Measurements from ENCODE around the gene MYL10.
A peak's percentile ranks its signal among the peaks of the same experiment; 100 is the strongest.

Gene MYL10

GRCh38 chr7:101635484-101635883 lies 6.4 kb upstream of the MYL10 start:
- no peak overlapping the region for H3K4me2 ChIP-seq
- no peaks in the 10 kb centered on the region for H4K20me1 ChIP-seq
- H3K27me3 ChIP-seq: no peaks in the 10 kb centered on the region
- no peak overlapping the region for H3K9ac ChIP-seq
- no peak for TF ChIP-seq Cebpa-rat (IDR thresholded peaks at IDR 0.05)
- H3K4me3 ChIP-seq: no peak overlapping the region
- H3K4me1 ChIP-seq: peaks cover 12% of the 10 kb centered on the region
- no peaks in the 10 kb centered on the region for H3K9me3 ChIP-seq
- 0 out of 2 replicates have a peak overlapping the region, but pooled peaks have one; percentile 13 for H3K27ac ChIP-seq
- no peaks in the 10 kb centered on the region for H3K36me3 ChIP-seq

GRCh38 chr7:101634196-101634717 lies 5.2 kb upstream of the MYL10 start:
- Histone ChIP-seq H3K4me3 (no peak overlapping the region), H3K27me3 (no peaks in the 10 kb centered on the region), H3K4me1 (peaks cover 22% of the 10 kb centered on the region), H3K27ac (no peak overlapping the region), H4K20me1 (no peaks in the 10 kb centered on the region), H3K36me3 (no peaks in the 10 kb centered on the region), H3K9me3 (no peaks in the 10 kb centered on the region), H3K9ac (no peak overlapping the region), H3K4me2 (no peak overlapping the region)
- TF ChIP-seq Cebpa-rat (IDR thresholded peaks at IDR 0.05): no peak

- TF ChIP-seq Cebpa-rat (IDR thresholded peaks at IDR 0.05): no peak
- H3K9me3 ChIP-seq: no peaks in the 10 kb centered on the region
- H3K4me1 ChIP-seq: peaks cover 29% of the 10 kb centered on the region
These were observed 4.4 kb upstream of the MYL10 start for GRCh38 chr7:101633511-101633910.

GRCh38 chr7:101632641-101633040 lies 3.5 kb upstream of the MYL10 start:
- no peaks in the 10 kb centered on the region for H3K27me3 ChIP-seq
- no peak overlapping the region for H3K4me2 ChIP-seq
- no peaks in the 10 kb centered on the region for H3K9me3 ChIP-seq
- no peaks in the 10 kb centered on the region for H3K36me3 ChIP-seq
- H3K4me3 ChIP-seq: no peak overlapping the region
- H3K27ac ChIP-seq: no peak overlapping the region
- no peaks in the 10 kb centered on the region for H4K20me1 ChIP-seq
- no peak overlapping the region for H3K9ac ChIP-seq
- H3K4me1 ChIP-seq: peaks cover 32% of the 10 kb centered on the region
- TF ChIP-seq Cebpa-rat (IDR thresholded peaks at IDR 0.05): no peak

More at GRCh38 chr7:101633511-101633910, 4.4 kb upstream of the MYL10 start:
- no peak overlapping the region for H3K4me3 ChIP-seq
- H4K20me1 ChIP-seq: no peaks in the 10 kb centered on the region
- no peaks in the 10 kb centered on the region for H3K36me3 ChIP-seq
- H3K27me3 ChIP-seq: no peaks in the 10 kb centered on the region
- no peak overlapping the region for H3K27ac ChIP-seq
- no peak overlapping the region for H3K9ac ChIP-seq
- H3K4me2 ChIP-seq: no peak overlapping the region

GRCh38 chr7:101631224-101631714 lies 2.2 kb upstream of the MYL10 start:
- Histone ChIP-seq H3K4me1 (peaks cover 32% of the 10 kb centered on the region), H3K9me3 (no peaks in the 10 kb centered on the region), H3K4me3 (no peak overlapping the region), H4K20me1 (no peaks in the 10 kb centered on the region), H3K36me3 (no peaks in the 10 kb centered on the region), H3K27ac (no peak overlapping the region), H3K4me2 (peak overlapping the region; percentile 74; the same call in 1 of the 2 replicates), H3K27me3 (no peaks in the 10 kb centered on the region), H3K9ac (no peak overlapping the region)
- TF ChIP-seq Cebpa-rat (IDR thresholded peaks at IDR 0.05): no peak

GRCh38 chr7:101630591-101630990 lies 1.5 kb upstream of the MYL10 start:
- 0 out of 2 replicates have a peak overlapping the region, but pooled peaks have one; percentile 17 for H3K9ac ChIP-seq
- H3K4me1 ChIP-seq: peaks cover 29% of the 10 kb centered on the region
- no peaks in the 10 kb centered on the region for H3K36me3 ChIP-seq
- H3K27ac ChIP-seq: peak overlapping the region; percentile 54; the same call in 1 of the 2 replicates
- no peaks in the 10 kb centered on the region for H3K27me3 ChIP-seq
- no peak for TF ChIP-seq Cebpa-rat (IDR thresholded peaks at IDR 0.05)
- H3K9me3 ChIP-seq: no peaks in the 10 kb centered on the region
- H3K4me2 ChIP-seq: peak overlapping the region; percentile 74
- H3K4me3 ChIP-seq: no peak overlapping the region
- H4K20me1 ChIP-seq: no peaks in the 10 kb centered on the region

GRCh38 chr7:101628522-101628921 lies 574 bp downstream of the MYL10 start:
- no peak for TF ChIP-seq Cebpa-rat (IDR thresholded peaks at IDR 0.05)
- H3K9me3 ChIP-seq: no peaks in the 10 kb centered on the region
- no peak overlapping the region for H3K4me3 ChIP-seq
- peaks cover 13% of the 10 kb centered on the region; the same call in 1 of the 2 replicates for H3K27me3 ChIP-seq
- no peak overlapping the region for H3K9ac ChIP-seq
- no peak overlapping the region for H3K27ac ChIP-seq
- H4K20me1 ChIP-seq: no peaks in the 10 kb centered on the region
- H3K36me3 ChIP-seq: no peaks in the 10 kb centered on the region
- peaks cover 37% of the 10 kb centered on the region for H3K4me1 ChIP-seq
- H3K4me2 ChIP-seq: peak overlapping the region; percentile 3; the same call in 1 of the 2 replicates

- TF ChIP-seq Cebpa-rat (IDR thresholded peaks at IDR 0.05): no peak
- peaks cover 37% of the 10 kb centered on the region for H3K4me1 ChIP-seq
These were observed 2.3 kb downstream of the MYL10 start for GRCh38 chr7:101626758-101627157.

GRCh38 chr7:101626069-101626671 lies 2.9 kb downstream of the MYL10 start:
- H4K20me1 ChIP-seq: no peaks in the 10 kb centered on the region
- TF ChIP-seq Cebpa-rat (IDR thresholded peaks at IDR 0.05): no peak
- no peaks in the 10 kb centered on the region for H3K9me3 ChIP-seq

More at GRCh38 chr7:101626758-101627157, 2.3 kb downstream of the MYL10 start:
- Histone ChIP-seq H4K20me1 (no peaks in the 10 kb centered on the region), H3K36me3 (no peaks in the 10 kb centered on the region), H3K9me3 (no peaks in the 10 kb centered on the region), H3K4me2 (no peak overlapping the region), H3K27me3 (peaks cover 13% of the 10 kb centered on the region; the same call in 1 of the 2 replicates), H3K4me3 (no peak overlapping the region), H3K9ac (no peak overlapping the region), H3K27ac (no peak overlapping the region)

GRCh38 chr7:101625031-101625791 lies 3.9 kb downstream of the MYL10 start:
- Histone ChIP-seq H3K4me3 (no peak overlapping the region), H3K36me3 (no peaks in the 10 kb centered on the region), H3K27ac (no peak overlapping the region), H3K9ac (no peak overlapping the region), H3K27me3 (peaks cover 13% of the 10 kb centered on the region; the same call in 1 of the 2 replicates), H3K9me3 (no peaks in the 10 kb centered on the region), H3K4me2 (peak overlapping the region; percentile 26), H3K4me1 (peaks cover 26% of the 10 kb centered on the region), H4K20me1 (no peaks in the 10 kb centered on the region)
- TF ChIP-seq Cebpa-rat (IDR thresholded peaks at IDR 0.05): no peak

More at GRCh38 chr7:101626069-101626671, 2.9 kb downstream of the MYL10 start:
- H3K27ac ChIP-seq: no peak overlapping the region
- peaks cover 36% of the 10 kb centered on the region for H3K4me1 ChIP-seq
- H3K4me2 ChIP-seq: no peak overlapping the region
- no peak overlapping the region for H3K4me3 ChIP-seq
- H3K9ac ChIP-seq: no peak overlapping the region
- no peaks in the 10 kb centered on the region for H3K36me3 ChIP-seq
- peaks cover 13% of the 10 kb centered on the region; the same call in 1 of the 2 replicates for H3K27me3 ChIP-seq
